GM10847 (cell line): ENCODE data around the gene RAB40B.

Experiments
- POLR2A ChIP-seq: IDR thresholded peaks from 2 replicates; pipeline ENCODE4 v1.6.1; 2011; ENCODE audit not compliant: insufficient read length; ENCODE audit errors: extremely low read depth

Gene RAB40B

GRCh38 chr17:82703036-82703745 lies 4.7 kb upstream of the RAB40B start:
- TF ChIP-seq POLR2A: no peak

GRCh38 chr17:82702231-82702927 lies 3.9 kb upstream of the RAB40B start:
- no peak for TF ChIP-seq POLR2A

GRCh38 chr17:82699551-82699950 lies 1.1 kb upstream of the RAB40B start:
- TF ChIP-seq POLR2A: no peak

- TF ChIP-seq POLR2A: no peak
These were observed 510 bp upstream of the RAB40B start for GRCh38 chr17:82698974-82699442.

- no peak for TF ChIP-seq POLR2A
These were observed 762 bp downstream of the RAB40B start for GRCh38 chr17:82697808-82698064.

GRCh38 chr17:82696916-82697807 lies 1.3 kb downstream of the RAB40B start:
- no peak for TF ChIP-seq POLR2A

GRCh38 chr17:82696259-82696658 lies 2.2 kb downstream of the RAB40B start:
- no peak for TF ChIP-seq POLR2A

GRCh38 chr17:82694647-82695046 lies 3.9 kb downstream of the RAB40B start:
- no peak for TF ChIP-seq POLR2A

GRCh38 chr17:82693168-82693867 lies 5.2 kb downstream of the RAB40B start:
- TF ChIP-seq POLR2A: no peak

- TF ChIP-seq POLR2A: no peak
These were observed 6.2 kb downstream of the RAB40B start for GRCh38 chr17:82692268-82692667.

- TF ChIP-seq POLR2A: no peak
These were observed 6.8 kb downstream of the RAB40B start for GRCh38 chr17:82691714-82692113.

- TF ChIP-seq POLR2A: no peak
These were observed 7.6 kb downstream of the RAB40B start for GRCh38 chr17:82690786-82691489.

GRCh38 chr17:82689077-82689476 lies 9.4 kb downstream of the RAB40B start:
- TF ChIP-seq POLR2A: no peak

GRCh38 chr17:82687871-82688270 lies 10.6 kb downstream of the RAB40B start:
- TF ChIP-seq POLR2A: no peak
